Neural progenitor cell (in vitro differentiated cells): ENCODE measurements around the gene UTP14A.

Source experiments
- EZH2 ChIP-seq: fragments of 200-600 bp; sonication (generic); IDR thresholded peaks from 2 replicates; pipeline ENCODE4 v1.6.1; 2017; ENCODE audit warnings: antibody characterized with exemption, mild to moderate bottlenecking, moderate library complexity
- EZH2phosphoT487 ChIP-seq: fragments of 200-600 bp; sonication (generic); IDR thresholded peaks from 2 replicates; pipeline ENCODE4 v1.6.1; 2017; ENCODE audit warnings: antibody characterized with exemption
- TF ChIP-seq, protein P1 (sequence below): fragments of 200-600 bp; sonication (generic); IDR thresholded peaks from 2 replicates; pipeline ENCODE4 v1.5.1; 2017; ENCODE audit warnings: antibody characterized with exemption, mild to moderate bottlenecking

DNA sequence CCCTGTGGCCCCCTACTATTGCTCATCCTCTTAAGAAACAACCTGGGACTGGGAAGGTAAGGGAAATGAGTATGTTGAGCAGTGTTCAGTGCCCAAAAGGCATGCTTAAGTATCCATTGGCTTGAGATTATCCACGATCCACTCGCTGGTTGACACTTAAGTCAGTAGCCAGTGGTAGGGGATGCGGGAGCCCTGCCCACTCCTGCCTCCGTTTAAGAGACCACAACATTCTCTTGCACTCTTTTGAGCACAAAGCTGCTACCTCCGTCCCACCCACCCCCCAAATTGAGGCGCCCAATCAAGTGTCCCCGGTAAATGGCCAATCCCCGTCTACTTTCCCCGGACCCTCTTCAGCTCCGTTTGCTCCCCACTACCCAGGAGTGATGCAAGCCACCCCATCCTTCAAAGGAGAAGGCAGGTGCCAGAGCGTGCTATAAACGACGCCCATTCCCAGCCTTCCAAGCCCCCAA, 25.0 kb downstream of the UTP14A start:
- TF ChIP-seq, protein P1, sequence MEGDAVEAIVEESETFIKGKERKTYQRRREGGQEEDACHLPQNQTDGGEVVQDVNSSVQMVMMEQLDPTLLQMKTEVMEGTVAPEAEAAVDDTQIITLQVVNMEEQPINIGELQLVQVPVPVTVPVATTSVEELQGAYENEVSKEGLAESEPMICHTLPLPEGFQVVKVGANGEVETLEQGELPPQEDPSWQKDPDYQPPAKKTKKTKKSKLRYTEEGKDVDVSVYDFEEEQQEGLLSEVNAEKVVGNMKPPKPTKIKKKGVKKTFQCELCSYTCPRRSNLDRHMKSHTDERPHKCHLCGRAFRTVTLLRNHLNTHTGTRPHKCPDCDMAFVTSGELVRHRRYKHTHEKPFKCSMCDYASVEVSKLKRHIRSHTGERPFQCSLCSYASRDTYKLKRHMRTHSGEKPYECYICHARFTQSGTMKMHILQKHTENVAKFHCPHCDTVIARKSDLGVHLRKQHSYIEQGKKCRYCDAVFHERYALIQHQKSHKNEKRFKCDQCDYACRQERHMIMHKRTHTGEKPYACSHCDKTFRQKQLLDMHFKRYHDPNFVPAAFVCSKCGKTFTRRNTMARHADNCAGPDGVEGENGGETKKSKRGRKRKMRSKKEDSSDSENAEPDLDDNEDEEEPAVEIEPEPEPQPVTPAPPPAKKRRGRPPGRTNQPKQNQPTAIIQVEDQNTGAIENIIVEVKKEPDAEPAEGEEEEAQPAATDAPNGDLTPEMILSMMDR: no peak
- TF ChIP-seq EZH2 (no peak), EZH2phosphoT487 (no peak)
